Upper lobe of right lung (tissue), 1 donor: ENCODE measurements around the gene ADORA2A. TPM values are rescaled to one million over a fixed set of nuclear protein-coding genes. Genes with fewer than 3 reads are reported as not detected.

Source experiments
- ATAC-seq: fragments of 200-7000 bp; cut with Tn5 transposase; one replicate; pipeline ENCODE4 v1.9.1; 2020; ENCODE audit warnings: mild to moderate bottlenecking, moderate library complexity
- DNase-seq: peaks from one replicate; pipeline ENCODE4 v3.0.0-alpha.2; 2020
- H3K27ac ChIP-seq: fragments of 200-600 bp; one replicate; pipeline ENCODE4 v1.8.0; 2022
- H3K27me3 ChIP-seq: fragments of 200-600 bp; one replicate; pipeline ENCODE4 v1.8.0; 2022; ENCODE audit warnings: mild to moderate bottlenecking
- H3K36me3 ChIP-seq: fragments of 200-600 bp; one replicate; pipeline ENCODE4 v1.8.0; 2022
- H3K4me1 ChIP-seq: fragments of 200-600 bp; one replicate; pipeline ENCODE4 v1.8.0; 2022
- H3K4me3 ChIP-seq: fragments of 200-600 bp; one replicate; pipeline ENCODE4 v1.8.0; 2022; ENCODE audit warnings: mild to moderate bottlenecking
- H3K9me3 ChIP-seq: fragments of 200-600 bp; one replicate; pipeline ENCODE4 v1.8.0; 2022
- intact Hi-C: fragments of 100-400 bp; cut with DNase I; formaldehyde crosslinking; loops from one replicate; pipeline ENCODE4 v1.11.0; 2022
- total RNA-seq: library from RNA; stranded (reverse); fragmentation: NEBNext Ultra II Directional; extraction: Animal tissue kit (Norgen Biotek cat#: 25700); gene quantifications from one replicate; pipeline ENCODE4 v1.2.1, GENCODE V29; 2021
- TF ChIP-seq, protein P1 (sequence below): fragments of 200-600 bp; IDR thresholded peaks from one replicate; pipeline ENCODE4 v1.8.0; 2022; ENCODE audit warnings: antibody characterized with exemption
- donor health status: DM: no; HTN: yes; CAD: no; lungs with severe emphysema.

ADORA2A gene
- total RNA-seq, 1 donor from 2014 or later, result 17.2 TPM

GRCh38 chr22:24413271-24413670 is 14.1 kb upstream of the ADORA2A start:
- DNase-seq, result no peak
- H3K9me3 ChIP-seq, result no peaks in the 10 kb centered on the region
- intact Hi-C loops, result no loop called here
- no peak overlapping the region for H3K4me3 ChIP-seq
- no peak overlapping the region for H3K27ac ChIP-seq
- peaks cover 46% of the 10 kb centered on the region for H3K36me3 ChIP-seq
- H3K4me1 ChIP-seq, result peaks cover 9% of the 10 kb centered on the region
- TF ChIP-seq, protein P1, sequence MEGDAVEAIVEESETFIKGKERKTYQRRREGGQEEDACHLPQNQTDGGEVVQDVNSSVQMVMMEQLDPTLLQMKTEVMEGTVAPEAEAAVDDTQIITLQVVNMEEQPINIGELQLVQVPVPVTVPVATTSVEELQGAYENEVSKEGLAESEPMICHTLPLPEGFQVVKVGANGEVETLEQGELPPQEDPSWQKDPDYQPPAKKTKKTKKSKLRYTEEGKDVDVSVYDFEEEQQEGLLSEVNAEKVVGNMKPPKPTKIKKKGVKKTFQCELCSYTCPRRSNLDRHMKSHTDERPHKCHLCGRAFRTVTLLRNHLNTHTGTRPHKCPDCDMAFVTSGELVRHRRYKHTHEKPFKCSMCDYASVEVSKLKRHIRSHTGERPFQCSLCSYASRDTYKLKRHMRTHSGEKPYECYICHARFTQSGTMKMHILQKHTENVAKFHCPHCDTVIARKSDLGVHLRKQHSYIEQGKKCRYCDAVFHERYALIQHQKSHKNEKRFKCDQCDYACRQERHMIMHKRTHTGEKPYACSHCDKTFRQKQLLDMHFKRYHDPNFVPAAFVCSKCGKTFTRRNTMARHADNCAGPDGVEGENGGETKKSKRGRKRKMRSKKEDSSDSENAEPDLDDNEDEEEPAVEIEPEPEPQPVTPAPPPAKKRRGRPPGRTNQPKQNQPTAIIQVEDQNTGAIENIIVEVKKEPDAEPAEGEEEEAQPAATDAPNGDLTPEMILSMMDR, result no peak
- H3K27me3 ChIP-seq, result no peaks in the 10 kb centered on the region
- no peak for ATAC-seq

- ATAC-seq (no peak), DNase-seq (no peak)
- Histone ChIP-seq H3K27me3 (no peaks in the 10 kb centered on the region), H3K27ac (no peak overlapping the region), H3K36me3 (peaks cover 43% of the 10 kb centered on the region), H3K9me3 (no peaks in the 10 kb centered on the region), H3K4me3 (no peak overlapping the region), H3K4me1 (peaks cover 6% of the 10 kb centered on the region)
- TF ChIP-seq, protein P1, result no peak
- intact Hi-C loops, result no loop called here
Observed at GRCh38 chr22:24413736-24414385, 13.5 kb upstream of the ADORA2A start.

DNA sequence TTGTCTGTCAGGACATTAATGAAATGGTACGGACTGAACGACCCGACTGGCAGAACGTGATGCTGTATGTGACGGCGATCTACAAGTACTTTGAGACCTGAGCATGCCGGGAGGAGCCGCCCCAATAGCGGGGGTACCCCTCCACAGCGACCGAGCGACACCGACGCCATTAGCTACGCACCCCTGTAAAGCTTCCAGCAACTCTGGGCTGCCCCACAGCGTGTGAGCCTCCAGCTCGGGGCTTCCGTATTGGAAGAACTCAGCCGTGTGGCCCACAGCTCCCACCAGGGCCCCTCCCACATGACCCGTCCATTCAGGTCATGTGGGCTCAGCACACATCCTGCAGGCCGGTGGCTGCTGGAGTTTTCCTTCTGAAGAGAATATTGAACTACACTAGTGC is 12.9 kb upstream of the ADORA2A start:
- no peak overlapping the region for H3K27ac ChIP-seq
- H3K4me3 ChIP-seq, result no peak overlapping the region
- H3K36me3 ChIP-seq, result peaks cover 43% of the 10 kb centered on the region
- peaks cover 10% of the 10 kb centered on the region for H3K4me1 ChIP-seq
- TF ChIP-seq, protein P1, result no peak
- DNase-seq, result no peak
- no peak for ATAC-seq
- intact Hi-C loops, result no loop called here
- no peaks in the 10 kb centered on the region for H3K27me3 ChIP-seq
- H3K9me3 ChIP-seq, result no peaks in the 10 kb centered on the region

DNA sequence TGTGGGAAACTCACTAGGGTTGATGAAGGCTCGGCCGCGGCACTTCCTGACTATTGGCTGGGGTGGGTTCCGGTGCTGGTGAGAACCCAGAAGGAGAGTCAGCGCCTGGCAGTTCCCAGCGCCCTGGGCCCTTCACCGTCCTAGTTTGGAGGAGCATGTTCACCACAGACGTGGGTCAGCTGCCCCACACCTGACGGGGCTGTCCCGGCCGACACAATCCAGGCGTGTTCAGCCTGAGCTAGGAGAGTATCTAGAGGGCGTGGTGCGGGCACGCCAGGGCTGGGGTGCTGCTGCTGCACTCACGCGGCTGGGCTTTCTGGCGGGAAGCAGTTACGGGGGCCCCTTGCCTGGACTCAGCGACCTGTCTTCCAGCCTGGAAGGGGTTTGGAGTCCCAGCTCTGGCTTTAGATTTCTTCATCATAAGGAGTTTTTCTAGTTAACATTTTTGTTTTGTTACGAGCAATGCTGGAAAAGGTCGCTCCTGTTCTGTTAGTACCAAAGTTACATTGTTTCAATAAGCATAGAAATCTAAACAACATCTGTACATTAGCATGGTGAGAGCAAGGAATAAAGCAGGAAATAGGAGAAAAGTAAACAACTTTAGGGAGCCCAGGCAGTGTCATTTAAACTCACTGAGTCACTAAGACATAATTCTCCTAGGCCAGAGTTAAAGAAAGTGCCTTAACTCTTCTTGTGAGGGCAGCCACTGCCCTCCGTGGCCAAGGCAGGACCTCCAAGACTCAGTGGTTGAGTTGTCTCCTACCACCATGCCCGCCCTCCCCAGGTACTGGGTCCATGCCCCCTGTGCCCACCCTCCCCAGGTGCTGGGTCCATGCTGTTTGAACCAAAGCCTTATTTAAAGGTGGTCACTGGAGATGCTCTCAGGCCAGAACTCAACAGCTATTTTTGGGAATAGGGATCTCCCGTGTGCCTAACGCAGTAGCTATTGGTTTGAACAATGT is 12.1 kb upstream of the ADORA2A start:
- no peaks in the 10 kb centered on the region for H3K27me3 ChIP-seq
- ATAC-seq (no peak), DNase-seq (no peak)
- peaks cover 16% of the 10 kb centered on the region for H3K4me1 ChIP-seq
- no peaks in the 10 kb centered on the region for H3K9me3 ChIP-seq
- peaks cover 43% of the 10 kb centered on the region for H3K36me3 ChIP-seq
- TF ChIP-seq, protein P1, result no peak
- H3K4me3 ChIP-seq, result no peak overlapping the region
- H3K27ac ChIP-seq, result no peak overlapping the region
- intact Hi-C loops, result no loop called here

DNA sequence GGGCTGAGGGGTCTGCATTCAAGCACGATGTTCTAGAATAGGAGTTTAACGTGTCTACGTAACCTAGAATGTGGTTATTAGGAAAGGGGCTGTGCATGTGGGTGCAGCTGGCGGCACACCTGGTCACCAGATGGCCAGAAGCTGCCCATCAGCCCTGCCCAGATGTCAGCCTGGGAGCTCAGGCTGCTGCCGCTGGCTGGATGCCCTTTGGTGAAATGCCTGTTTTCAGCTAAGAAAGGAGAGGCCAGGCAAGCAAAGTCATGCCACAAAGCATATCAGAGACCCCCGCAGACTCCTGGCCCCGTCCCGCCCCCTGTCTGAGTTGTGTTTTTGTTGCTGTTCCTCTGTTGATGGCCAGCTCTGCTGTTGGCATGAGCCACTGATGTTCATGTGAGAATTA is 11.3 kb upstream of the ADORA2A start:
- TF ChIP-seq, protein P1, result no peak
- no peak for DNase-seq
- intact Hi-C loops, result no loop called here
- H3K27ac ChIP-seq, result no peak overlapping the region
- no peak for ATAC-seq
- no peaks in the 10 kb centered on the region for H3K27me3 ChIP-seq
- peaks cover 43% of the 10 kb centered on the region for H3K36me3 ChIP-seq
- no peak overlapping the region for H3K4me3 ChIP-seq
- H3K4me1 ChIP-seq, result peaks cover 24% of the 10 kb centered on the region
- H3K9me3 ChIP-seq, result no peaks in the 10 kb centered on the region
